GM12865 (cell line): Measurements from ENCODE around the gene TNPO2.
"Not testable (repeated sequence)": the region's sequence is repeated elsewhere in the genome, so short reads cannot be mapped to it uniquely, and the experiment has no call there.

Source experiments
- DNase-seq: peaks from one replicate; pipeline ENCODE4 v3.0.0; 2010; ENCODE audit warnings: low read depth
- H3K4me3 ChIP-seq: 2 replicates; pipeline ENCODE4 v1.5.1; 2011; ENCODE audit warnings: mild to moderate bottlenecking, low read depth, low read length, control low read depth
- TF ChIP-seq, protein P1 (sequence below): IDR thresholded peaks from 2 replicates; pipeline ENCODE4 v1.5.1; 2011; ENCODE audit warnings: low read length, control low read depth, low read depth, inconsistent platforms; ENCODE audit not compliant: insufficient read depth; ENCODE audit errors: missing control alignments

Gene TNPO2

DNA sequence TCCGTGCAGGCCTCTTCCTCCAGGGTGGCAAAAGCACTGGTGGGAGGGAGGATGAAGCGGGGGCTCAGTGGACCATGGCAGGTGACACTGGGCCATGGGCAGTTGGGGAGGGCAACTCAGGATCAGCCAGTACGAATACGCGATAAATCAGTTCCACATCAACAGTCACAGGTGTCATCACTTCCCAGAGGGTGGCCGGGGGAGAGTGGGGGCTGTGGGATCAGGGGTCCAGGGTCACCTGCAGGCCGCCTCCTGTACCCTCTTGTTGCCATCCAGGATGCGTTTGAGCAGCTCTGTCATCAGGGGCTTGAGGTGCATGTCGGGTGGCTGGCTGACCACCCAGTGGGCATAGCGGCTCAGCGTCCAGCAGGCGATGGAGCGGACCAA is 17.4 kb downstream of the TNPO2 start:
- no peak for DNase-seq
- H3K4me3 ChIP-seq = no peak overlapping the region
- TF ChIP-seq, protein P1, sequence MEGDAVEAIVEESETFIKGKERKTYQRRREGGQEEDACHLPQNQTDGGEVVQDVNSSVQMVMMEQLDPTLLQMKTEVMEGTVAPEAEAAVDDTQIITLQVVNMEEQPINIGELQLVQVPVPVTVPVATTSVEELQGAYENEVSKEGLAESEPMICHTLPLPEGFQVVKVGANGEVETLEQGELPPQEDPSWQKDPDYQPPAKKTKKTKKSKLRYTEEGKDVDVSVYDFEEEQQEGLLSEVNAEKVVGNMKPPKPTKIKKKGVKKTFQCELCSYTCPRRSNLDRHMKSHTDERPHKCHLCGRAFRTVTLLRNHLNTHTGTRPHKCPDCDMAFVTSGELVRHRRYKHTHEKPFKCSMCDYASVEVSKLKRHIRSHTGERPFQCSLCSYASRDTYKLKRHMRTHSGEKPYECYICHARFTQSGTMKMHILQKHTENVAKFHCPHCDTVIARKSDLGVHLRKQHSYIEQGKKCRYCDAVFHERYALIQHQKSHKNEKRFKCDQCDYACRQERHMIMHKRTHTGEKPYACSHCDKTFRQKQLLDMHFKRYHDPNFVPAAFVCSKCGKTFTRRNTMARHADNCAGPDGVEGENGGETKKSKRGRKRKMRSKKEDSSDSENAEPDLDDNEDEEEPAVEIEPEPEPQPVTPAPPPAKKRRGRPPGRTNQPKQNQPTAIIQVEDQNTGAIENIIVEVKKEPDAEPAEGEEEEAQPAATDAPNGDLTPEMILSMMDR = no peak

DNA sequence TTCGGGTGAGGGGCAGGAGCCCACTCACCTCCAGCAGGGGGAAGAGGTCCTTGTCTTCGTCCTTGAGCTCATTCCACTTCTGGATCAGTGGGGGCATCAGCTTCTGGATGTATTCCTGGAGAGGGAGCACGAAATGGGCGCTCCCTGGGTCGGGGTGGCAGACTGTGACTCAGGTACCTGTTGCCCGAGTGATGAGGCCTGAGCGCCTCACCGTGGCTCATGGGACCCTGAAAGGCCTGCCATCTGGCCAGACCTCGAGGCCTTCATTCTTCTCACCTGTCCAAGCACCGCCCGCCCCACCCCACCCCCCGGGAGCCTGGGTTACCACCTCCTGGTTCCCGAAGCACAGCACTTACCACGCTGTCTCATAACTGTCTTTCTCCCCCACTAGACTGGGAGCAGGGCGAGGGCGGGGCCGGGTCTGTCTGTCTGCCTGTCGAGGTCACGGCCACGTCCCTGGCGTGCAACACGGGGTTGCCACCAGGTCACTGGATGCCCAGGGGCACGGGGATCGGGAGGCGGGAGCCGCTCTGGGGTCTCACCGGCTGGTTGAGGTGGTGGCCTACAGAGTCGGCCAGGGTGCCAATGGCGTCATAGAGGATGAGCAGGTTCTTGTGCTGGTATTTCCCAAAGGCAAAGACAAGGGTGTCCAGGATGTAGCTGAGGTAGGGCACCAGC is 17.9 kb downstream of the TNPO2 start:
- TF ChIP-seq, protein P1 = no peak
- no peak for DNase-seq
- H3K4me3 ChIP-seq = no peak overlapping the region

DNA sequence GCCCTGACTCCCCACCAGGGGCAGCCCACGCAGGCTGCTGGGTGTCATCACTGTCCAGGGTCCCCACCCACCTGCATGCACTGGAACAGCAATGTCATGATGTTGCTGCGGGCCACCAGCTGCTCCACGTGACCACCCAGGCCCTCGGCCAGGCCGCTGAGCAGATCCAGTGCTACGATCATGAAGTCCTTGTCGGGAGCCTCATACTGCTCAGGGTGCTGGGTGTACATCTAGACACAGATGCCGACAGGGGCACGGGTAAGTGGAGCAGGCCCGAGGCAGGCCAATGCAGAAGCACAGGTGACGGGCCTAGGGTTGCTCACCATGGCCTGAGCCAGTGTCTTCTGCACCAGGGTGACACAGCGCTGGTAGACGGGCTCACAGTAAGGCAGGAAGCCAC is 18.6 kb downstream of the TNPO2 start:
- H3K4me3 ChIP-seq = no peak overlapping the region
- DNase-seq = no peak
- TF ChIP-seq, protein P1 = no peak

DNA sequence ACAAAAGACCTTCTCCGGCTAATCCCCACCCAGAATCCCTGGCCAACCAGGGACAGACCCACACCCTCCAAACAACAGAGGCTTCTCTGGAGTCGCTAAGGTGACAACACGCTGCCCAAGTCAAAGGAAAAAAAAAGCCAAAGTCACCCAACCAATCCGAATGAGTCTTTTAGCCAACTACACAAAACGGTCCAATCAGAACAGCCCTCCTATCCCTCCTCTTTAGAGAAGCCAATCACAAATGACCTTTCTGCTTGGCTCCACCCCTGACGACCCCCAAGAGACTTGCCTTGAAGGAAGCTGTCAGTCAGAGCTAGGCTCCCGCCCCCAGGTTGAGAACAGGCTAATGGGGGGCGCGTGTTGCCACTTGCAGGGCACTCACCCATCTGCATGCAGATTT is 20.7 kb downstream of the TNPO2 start:
- peak; percentile 50 for DNase-seq
- TF ChIP-seq, protein P1 = no peak
- H3K4me3 ChIP-seq = no peak overlapping the region

DNA sequence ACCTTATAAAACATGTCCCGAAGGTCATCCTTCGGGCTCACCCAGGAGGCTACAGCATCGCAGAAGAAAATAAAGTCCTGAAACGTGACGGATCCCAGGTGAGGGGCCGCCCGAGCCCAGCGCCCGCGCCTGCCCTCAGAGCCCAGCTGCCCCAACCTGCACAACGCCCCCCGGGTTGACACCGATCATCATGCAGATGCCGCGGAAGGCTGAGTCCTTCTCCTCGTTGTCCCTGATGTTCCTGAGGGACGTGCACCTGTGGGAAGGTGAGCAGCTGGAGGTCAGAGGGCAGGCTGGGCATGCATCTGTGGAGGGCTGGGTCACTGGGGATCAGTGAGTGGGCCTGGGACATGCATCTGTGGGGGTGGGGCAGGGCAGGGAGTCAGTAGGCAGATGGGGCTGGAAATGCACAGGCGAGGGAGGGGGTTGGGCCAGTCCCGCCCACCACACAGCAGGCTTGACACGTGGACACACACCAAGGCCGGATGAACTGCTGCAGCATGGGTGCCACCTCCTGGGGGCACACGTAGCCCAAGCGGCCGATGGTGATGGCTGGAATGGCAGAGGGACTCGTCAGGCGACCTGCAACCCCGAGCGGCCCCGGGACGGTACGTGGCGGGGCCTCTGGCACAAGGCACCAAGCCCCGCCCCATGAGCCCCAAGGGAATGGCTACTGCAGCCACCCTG is 22.0 kb downstream of the TNPO2 start:
- no peak for DNase-seq

DNA sequence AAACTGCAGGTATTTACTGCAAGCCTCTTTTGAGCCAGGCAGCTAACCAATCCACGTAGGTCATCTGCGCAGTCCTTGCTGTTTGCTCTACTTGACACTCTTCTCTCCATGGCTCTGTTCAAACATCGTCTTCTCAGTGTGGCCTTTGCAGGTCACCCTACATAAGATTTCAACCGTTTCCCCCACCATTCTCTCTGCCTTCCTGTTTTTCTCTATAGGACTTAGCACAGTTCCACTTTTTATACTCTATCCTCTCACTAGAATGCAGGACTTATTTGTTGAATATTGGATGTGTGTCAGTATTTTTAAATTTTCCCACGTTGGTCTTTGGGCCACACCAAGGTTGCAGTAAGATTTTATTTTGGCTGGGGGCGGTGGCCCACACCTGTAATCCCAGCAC is 25.6 kb downstream of the TNPO2 start:
- TF ChIP-seq, protein P1 = no peak
- no peak for DNase-seq
- no peak overlapping the region for H3K4me3 ChIP-seq

More for the DNA sequence above, 22.0 kb downstream of the TNPO2 start:
- no peak overlapping the region for H3K4me3 ChIP-seq
- TF ChIP-seq, protein P1 = no peak

DNA sequence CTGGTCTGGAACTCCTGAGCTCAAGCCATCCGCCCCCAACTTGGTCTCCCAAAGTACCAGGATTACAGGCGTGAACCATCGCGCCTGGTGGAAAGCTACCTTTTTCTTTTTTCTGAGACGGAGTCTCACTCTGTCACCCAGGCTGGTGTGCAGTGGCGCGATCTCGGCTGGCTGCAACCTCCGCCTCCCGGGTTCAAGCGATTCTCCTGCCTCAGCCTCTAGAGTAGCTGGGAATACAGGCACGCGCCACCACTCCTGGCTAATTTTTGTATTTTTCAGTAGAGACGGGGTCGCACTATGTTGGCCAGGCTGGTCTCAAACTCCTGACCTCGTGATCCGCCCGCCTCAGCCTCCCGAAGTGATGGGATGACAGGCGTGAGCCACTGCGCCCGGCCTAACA is 26.3 kb downstream of the TNPO2 start:
- H3K4me3 ChIP-seq = peak overlapping the region; percentile 70
- DNase-seq = not testable (repeated sequence)
